HepG2 (cell line): ENCODE data around the gene KSR1. TPM values are rescaled to one million over a fixed set of nuclear protein-coding genes. Genes with fewer than 3 reads are reported as not detected.

Experiments used
- ATM ChIP-seq: fragments of 450-650 bp; IDR thresholded peaks from 2 replicates; pipeline ENCODE4 v1.7.1; 2017; ENCODE audit warnings: mild to moderate bottlenecking, borderline replicate concordance
- BHLHE40 ChIP-seq: IDR thresholded peaks from 2 replicates; pipeline ENCODE4 v1.6.1; 2011; ENCODE audit warnings: low read length, improper control_type of control experiment
- CENPT ChIP-seq: sonication (generic); formaldehyde crosslinking; IDR thresholded peaks from 2 replicates; pipeline ENCODE4 v1.8.0; 2022; ENCODE audit warnings: low read depth, mild to moderate bottlenecking, moderate library complexity, missing genetic modification reagents
- ELF1 ChIP-seq: sonication (generic); formaldehyde crosslinking; IDR thresholded peaks from 2 replicates; pipeline ENCODE4 v1.4.0; 2020; ENCODE audit warnings: missing genetic modification reagents
- HOXA9 ChIP-seq: sonication (generic); formaldehyde crosslinking; IDR thresholded peaks from 2 replicates; pipeline ENCODE4 v1.8.1; 2022; ENCODE audit warnings: missing genetic modification reagents, mild to moderate bottlenecking, moderate library complexity, borderline replicate concordance
- JUND ChIP-seq: sonication (generic); formaldehyde crosslinking; IDR thresholded peaks from 2 replicates; pipeline ENCODE4 v1.8.0; 2022; ENCODE audit warnings: mild to moderate bottlenecking, missing genetic modification reagents
- KAT2B ChIP-seq: fragments of 150-350 bp; IDR thresholded peaks from 2 replicates; pipeline ENCODE4 v1.6.1; 2014; ENCODE audit warnings: low read depth, low read length, borderline replicate concordance
- MAX ChIP-seq: IDR thresholded peaks from 2 replicates; pipeline ENCODE4 v1.6.1; 2012; ENCODE audit warnings: inconsistent platforms
- MIXL1 ChIP-seq: IDR thresholded peaks from 2 replicates; pipeline ENCODE4 v1.6.1; 2016
- RBM39 ChIP-seq: fragments of 200-400 bp; formaldehyde crosslinking; IDR thresholded peaks from one replicate; pipeline ENCODE4 v1.6.1; 2018; ENCODE audit warnings: antibody characterized with exemption, mild to moderate bottlenecking, low read depth, low read length; ENCODE audit not compliant: poor library complexity, severe bottlenecking
- SAP130 ChIP-seq: IDR thresholded peaks from 2 replicates; pipeline ENCODE4 v1.6.1; 2016; ENCODE audit warnings: low read depth
- SOX13 ChIP-seq, 3 experiments: fragments of 450-650 bp in 1 of 3; sonication (generic) in 1 of 3; formaldehyde crosslinking in 1 of 3; IDR thresholded peaks in 2 of 3; conservative IDR thresholded peaks in 1 of 3; 2 replicates each; pipeline versions ENCODE4 v1.5.0 to v1.6.1; 2016 to 2020; ENCODE audit warnings: antibody characterized with exemption in 1 of 3, mild to moderate bottlenecking in 1 of 3, missing compliant biosample characterization in 1 of 3, missing genetic modification reagents in 1 of 3, moderate library complexity in 1 of 3
- TEAD2 ChIP-seq: sonication (generic); formaldehyde crosslinking; IDR thresholded peaks from 2 replicates; pipeline ENCODE4 v1.9.0; 2021; ENCODE audit warnings: missing genetic modification reagents
- ZKSCAN8 ChIP-seq: IDR thresholded peaks from 2 replicates; pipeline ENCODE4 v1.6.1; 2016; ENCODE audit warnings: borderline replicate concordance, missing genetic modification reagents, missing compliant biosample characterization
- ZNF160 ChIP-seq: sonication (generic); formaldehyde crosslinking; IDR thresholded peaks from 2 replicates; pipeline ENCODE4 v1.8.0; 2022; ENCODE audit warnings: mild to moderate bottlenecking, inconsistent platforms, missing genetic modification reagents
- ZNF382 ChIP-seq: sonication (generic); formaldehyde crosslinking; IDR thresholded peaks from 2 replicates; pipeline ENCODE4 v1.5.0; 2020; ENCODE audit warnings: missing genetic modification reagents, mild to moderate bottlenecking, borderline replicate concordance
- ZNF569 ChIP-seq: sonication (generic); formaldehyde crosslinking; IDR thresholded peaks from 2 replicates; pipeline ENCODE4 v1.5.0; 2020; ENCODE audit warnings: mild to moderate bottlenecking, missing genetic modification reagents, moderate library complexity, borderline replicate concordance
- ZNF614 ChIP-seq: IDR thresholded peaks from 2 replicates; pipeline ENCODE4 v1.6.1; 2018; ENCODE audit warnings: missing biosample characterization, missing genetic modification reagents, inconsistent platforms, borderline replicate concordance
- ZNF615 ChIP-seq: sonication (generic); formaldehyde crosslinking; IDR thresholded peaks from 2 replicates; pipeline ENCODE4 v1.5.0; 2020; ENCODE audit warnings: mild to moderate bottlenecking, missing genetic modification reagents, borderline replicate concordance
- ZNF703 ChIP-seq: sonication (generic); formaldehyde crosslinking; IDR thresholded peaks from 2 replicates; pipeline ENCODE4 v1.5.1; 2020; ENCODE audit warnings: missing genetic modification reagents, mild to moderate bottlenecking, moderate library complexity, borderline replicate concordance
- ZSCAN12 ChIP-seq: sonication (generic); formaldehyde crosslinking; IDR thresholded peaks from 2 replicates; pipeline ENCODE4 v1.9.0; 2021; ENCODE audit warnings: mild to moderate bottlenecking, missing genetic modification reagents
- ZSCAN29 ChIP-seq: sonication (generic); formaldehyde crosslinking; conservative IDR thresholded peaks from 2 replicates; pipeline ENCODE4 v1.4.0; 2020; ENCODE audit warnings: mild to moderate bottlenecking, missing genetic modification reagents
- polyA plus RNA-seq, 8 experiments: library from polyadenylated mRNA; depleted of rRNA in 3 of 8; stranded (reverse) in 7 of 8; unstranded in 1 of 8; fragments of >200 nt; fragmentation: Illumina TruSeq in 4 of 8; extraction: Trizol in 4 of 8; gene quantifications; 2 replicates each; pipeline versions ENCODE4 v1.2.1 to v1.2.3, GENCODE V29; 2011 to 2016; ENCODE audit warnings: low read depth in 4 of 8, missing spikeins in 1 of 8, mixed read lengths in 1 of 8; ENCODE audit not compliant: insufficient read depth in 1 of 8
- total RNA-seq, 5 experiments: library from RNA; depleted of rRNA; stranded (reverse); fragments of >200 nt; fragmentation: Illumina TruSeq; extraction: Trizol; gene quantifications; 2 replicates each; pipeline ENCODE4 v1.2.3, GENCODE V29; 2016; ENCODE audit warnings: low read depth in 1 of 5
- TF ChIP-seq, protein P1 (sequence below): sonication (generic); formaldehyde crosslinking; IDR thresholded peaks from 2 replicates; pipeline ENCODE4 v1.8.0; 2022; ENCODE audit warnings: missing genetic modification reagents, mild to moderate bottlenecking, borderline replicate concordance
- TF ChIP-seq, protein P2 (sequence below): sonication (generic); formaldehyde crosslinking; IDR thresholded peaks from 2 replicates; pipeline ENCODE4 v1.8.1; 2023; ENCODE audit warnings: mild to moderate bottlenecking, moderate library complexity, missing genetic modification reagents
- TF ChIP-seq, protein P3 (sequence below): sonication (generic); formaldehyde crosslinking; IDR thresholded peaks from 2 replicates; pipeline ENCODE4 v1.9.0; 2021; ENCODE audit warnings: missing genetic modification reagents, borderline replicate concordance

The KSR1 gene
- total and polyA plus RNA-seq, 2 of the 13 experiments (the other 11 are each of a cell fraction or from before 2014, with no cell fraction given) = 10.1 to 16.6 TPM

DNA sequence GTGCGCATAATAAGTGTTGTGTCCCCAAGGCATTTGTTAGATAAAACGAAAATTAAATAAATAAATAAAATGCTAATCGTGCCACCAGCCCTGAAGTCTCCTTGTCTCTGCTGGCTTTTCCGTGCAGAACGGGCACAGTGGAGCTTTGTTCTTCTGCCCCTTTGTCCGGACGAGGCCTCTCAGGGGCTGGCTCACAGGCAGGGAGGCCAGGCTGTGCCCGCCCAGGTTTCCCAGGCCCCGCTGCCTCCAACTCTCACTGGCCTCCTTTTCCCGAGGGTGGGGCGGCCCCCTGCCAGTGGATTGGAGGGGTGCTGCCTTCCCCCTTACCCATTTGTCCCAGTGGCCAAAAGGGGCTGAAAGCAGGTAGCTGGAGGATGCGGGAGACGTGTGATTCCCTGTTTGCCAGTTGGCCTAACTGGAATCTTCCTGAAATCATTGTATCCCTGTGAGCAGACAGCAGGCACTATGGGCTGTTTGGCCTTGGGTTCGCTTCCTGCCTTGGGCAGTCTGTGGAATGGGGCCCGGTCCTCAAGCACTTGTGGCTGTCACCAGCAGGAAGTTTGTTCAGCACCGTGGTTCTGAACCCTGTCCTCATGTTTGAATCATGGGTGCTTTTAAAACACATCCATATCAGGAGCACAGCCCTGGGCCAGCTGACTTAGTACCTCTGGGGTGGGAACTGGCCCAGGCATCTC is 64.4 kb downstream of the KSR1 start (continued):
- TF ChIP-seq ZNF703 (CRISPR knock-in tag) (no peak), ATM (no peak), ZNF382 (no peak), ZNF160 (no peak), SOX13 (IDR thresholded peaks at IDR 0.05) (no peak), SOX13 (CRISPR knock-in tag; conservative IDR thresholded peaks at IDR 0.05 in 1 of 2, IDR thresholded peaks at IDR 0.05 in 1 of 2) (peak in 1 of 2 experiments; percentile 66; a peak in 1 of 4 replicates), ZNF569 (CRISPR knock-in tag) (no peak), ZNF614 (0 out of 2 replicates have a peak, but pooled peaks have one; percentile 27), ZKSCAN8 (CRISPR knock-in tag) (0 out of 2 replicates have a peak, but pooled peaks have one; percentile 18), MAX (no peak; the same call in none of the 2 replicates), TEAD2 (CRISPR knock-in tag) (no peak), JUND (CRISPR knock-in tag) (no peak), CENPT (CRISPR knock-in tag) (no peak), SAP130 (CRISPR knock-in tag) (peak; percentile 67), BHLHE40 (no peak), HOXA9 (CRISPR knock-in tag) (no peak), KAT2B (no peak), ZNF615 (CRISPR knock-in tag) (no peak), ZSCAN29 (CRISPR knock-in tag) (no peak), ZSCAN12 (CRISPR knock-in tag) (0 out of 2 replicates have a peak, but pooled peaks have one; percentile 40), MIXL1 (no peak; the same call in 1 of the 2 replicates), RBM39 (peak; percentile 36), ELF1 (CRISPR knock-in tag) (no peak)
- TF ChIP-seq, protein P1, sequence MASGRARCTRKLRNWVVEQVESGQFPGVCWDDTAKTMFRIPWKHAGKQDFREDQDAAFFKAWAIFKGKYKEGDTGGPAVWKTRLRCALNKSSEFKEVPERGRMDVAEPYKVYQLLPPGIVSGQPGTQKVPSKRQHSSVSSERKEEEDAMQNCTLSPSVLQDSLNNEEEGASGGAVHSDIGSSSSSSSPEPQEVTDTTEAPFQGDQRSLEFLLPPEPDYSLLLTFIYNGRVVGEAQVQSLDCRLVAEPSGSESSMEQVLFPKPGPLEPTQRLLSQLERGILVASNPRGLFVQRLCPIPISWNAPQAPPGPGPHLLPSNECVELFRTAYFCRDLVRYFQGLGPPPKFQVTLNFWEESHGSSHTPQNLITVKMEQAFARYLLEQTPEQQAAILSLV (CRISPR knock-in tag) = no peak
- TF ChIP-seq, protein P2, sequence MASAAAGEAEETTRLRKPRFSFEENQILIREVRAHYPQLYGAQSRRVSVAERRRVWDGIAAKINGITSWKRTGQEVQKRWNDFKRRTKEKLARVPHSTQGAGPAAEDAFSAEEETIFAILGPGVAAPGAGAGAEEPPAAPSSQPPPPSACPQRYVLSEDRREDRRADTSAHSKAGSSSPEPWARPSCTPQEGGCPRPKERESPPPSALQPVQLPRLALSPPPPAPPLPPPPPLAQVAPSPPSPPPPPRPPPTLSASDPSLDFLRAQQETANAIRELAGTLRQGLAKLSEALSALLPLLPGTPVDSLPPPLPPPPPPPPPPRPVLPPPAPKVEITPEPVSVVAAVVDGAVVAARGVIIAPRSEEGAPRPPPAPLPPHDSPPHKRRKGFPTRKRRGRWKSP (CRISPR knock-in tag) = no peak
- TF ChIP-seq, protein P3, sequence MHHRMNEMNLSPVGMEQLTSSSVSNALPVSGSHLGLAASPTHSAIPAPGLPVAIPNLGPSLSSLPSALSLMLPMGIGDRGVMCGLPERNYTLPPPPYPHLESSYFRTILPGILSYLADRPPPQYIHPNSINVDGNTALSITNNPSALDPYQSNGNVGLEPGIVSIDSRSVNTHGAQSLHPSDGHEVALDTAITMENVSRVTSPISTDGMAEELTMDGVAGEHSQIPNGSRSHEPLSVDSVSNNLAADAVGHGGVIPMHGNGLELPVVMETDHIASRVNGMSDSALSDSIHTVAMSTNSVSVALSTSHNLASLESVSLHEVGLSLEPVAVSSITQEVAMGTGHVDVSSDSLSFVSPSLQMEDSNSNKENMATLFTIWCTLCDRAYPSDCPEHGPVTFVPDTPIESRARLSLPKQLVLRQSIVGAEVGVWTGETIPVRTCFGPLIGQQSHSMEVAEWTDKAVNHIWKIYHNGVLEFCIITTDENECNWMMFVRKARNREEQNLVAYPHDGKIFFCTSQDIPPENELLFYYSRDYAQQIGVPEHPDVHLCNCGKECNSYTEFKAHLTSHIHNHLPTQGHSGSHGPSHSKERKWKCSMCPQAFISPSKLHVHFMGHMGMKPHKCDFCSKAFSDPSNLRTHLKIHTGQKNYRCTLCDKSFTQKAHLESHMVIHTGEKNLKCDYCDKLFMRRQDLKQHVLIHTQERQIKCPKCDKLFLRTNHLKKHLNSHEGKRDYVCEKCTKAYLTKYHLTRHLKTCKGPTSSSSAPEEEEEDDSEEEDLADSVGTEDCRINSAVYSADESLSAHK (CRISPR knock-in tag) = no peak
